ENCODE results near the gene VSTM5.

Gene VSTM5

DNA sequence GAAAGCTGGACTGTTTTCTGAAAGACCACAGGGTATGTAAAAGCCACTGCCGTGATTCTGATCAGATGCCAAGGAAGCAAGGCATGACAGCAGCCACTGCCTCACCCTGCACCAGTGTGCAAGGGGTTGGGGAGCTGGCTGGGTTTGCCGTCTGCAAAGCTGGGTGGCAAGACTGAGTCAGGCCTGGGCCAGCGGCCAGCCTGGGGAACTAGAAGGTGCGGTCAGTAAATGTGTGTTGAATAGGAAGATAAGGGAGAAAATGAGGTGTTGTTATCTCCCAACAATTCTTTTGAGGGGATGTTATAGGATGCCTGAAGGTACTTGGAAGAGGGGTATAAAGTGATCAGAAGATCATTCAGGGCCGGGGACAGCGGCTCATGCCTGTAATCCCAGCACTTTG, 8.0 kb downstream of the VSTM5 start:
- peak; percentile 75 for DNase-seq (ENCODE audit: low spot score)

DNA sequence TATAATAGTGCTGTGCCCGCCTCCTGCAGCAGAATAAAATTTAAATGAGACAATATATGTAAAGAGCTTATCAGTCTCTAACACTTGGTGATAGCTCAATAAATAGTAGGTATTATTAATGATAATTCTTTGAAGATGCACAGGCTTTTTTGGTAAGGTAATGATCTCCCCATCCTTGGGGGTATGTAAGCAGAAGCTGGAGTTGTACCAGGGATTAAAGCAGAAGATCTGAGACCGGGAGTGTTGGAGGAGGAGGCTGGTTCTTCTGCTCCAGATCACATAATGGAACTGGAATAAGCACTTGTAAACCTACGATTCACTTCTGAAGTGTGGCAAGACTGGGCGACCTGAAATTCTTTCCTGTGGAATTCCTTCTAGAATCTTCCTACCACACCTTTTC, 8.4 kb downstream of the VSTM5 start:
- DNase-seq (ENCODE audit: low spot score): no peak

DNA sequence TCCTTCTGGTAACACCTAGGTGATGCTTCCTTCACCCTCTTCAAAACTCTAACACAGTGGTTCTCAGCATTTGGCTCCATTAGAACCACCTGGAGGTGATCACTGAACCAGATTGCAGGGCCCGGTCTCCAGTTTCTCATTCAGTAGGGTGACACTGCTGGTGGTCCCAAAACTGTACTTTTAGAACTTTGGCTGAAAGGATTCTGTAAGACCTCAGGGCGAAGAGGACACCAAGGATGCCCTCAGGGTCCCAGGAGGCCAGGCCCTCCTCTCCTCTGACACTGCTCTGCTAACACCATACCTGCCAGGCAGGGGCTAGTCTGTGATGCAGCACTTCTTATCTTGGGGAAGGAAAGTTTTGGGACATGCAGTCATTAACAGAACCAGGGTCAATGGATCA, 9.0 kb downstream of the VSTM5 start:
- DNase-seq (ENCODE audit: low spot score): no peak

DNA sequence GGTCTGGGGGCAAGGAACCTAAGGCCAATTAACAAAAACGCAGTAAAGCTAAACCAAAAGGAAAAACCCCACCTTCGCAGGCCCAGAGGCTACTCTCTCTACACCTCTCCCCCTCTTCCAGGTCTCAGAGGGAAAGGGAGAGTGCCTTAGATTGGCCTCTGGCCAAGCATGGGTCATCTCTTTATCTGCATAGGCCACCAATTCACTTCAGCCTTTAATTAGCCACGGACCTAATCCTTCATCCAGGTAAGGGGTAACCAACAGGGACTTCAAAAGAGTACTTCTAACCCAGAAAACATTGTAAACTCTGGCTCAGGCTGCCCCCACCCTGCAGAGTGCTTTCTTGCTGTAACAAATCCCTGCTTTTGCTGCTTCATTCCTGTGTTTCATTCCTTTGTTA, 9.4 kb downstream of the VSTM5 start:
- no peak for DNase-seq (ENCODE audit: low spot score)

GRCh38 chr11:93840180-93840579, 10.2 kb downstream of the VSTM5 start:
- no peak for DNase-seq (ENCODE audit: low spot score)

DNA sequence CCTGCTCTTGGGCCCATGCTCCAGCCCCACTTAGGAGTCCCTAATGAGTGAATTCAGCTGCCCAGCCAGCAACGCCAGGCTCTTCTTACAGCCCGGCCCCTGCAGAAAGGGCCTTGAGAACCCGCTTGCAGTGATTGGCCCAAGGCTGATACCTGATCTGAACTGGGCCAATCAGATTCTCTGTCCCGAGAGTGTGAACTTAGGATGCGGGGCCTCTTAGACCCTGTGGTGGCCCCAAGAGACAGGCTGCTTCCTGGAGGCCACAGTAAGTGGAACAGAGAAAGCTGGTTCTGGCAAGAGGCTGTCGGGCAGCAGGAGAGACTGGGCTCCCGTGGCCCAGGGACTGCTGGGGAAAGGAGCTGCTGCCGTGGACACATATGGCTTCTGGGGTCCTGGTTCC, 11.5 kb downstream of the VSTM5 start:
- DNase-seq (ENCODE audit: low spot score): no peak

DNA sequence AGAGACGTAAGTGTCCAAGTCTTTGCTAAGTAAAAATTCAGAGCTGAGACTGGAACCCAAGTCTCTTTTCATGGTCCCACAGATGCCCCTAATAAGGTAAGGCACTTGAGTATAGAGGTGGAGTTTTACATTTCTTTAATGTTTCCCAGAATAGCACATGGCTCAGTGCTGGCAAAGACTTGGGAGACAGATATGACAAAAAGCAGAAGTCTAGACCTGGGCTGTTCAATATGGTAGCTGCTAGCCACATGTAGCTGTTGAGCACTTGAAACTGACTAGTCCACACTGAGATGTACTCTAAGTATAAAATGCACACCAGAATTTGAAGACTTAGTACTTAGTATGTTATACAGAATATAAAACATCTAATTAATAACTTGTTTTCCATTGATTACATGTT, 17.6 kb downstream of the VSTM5 start:
- no peak for DNase-seq (ENCODE audit: low spot score)

DNA sequence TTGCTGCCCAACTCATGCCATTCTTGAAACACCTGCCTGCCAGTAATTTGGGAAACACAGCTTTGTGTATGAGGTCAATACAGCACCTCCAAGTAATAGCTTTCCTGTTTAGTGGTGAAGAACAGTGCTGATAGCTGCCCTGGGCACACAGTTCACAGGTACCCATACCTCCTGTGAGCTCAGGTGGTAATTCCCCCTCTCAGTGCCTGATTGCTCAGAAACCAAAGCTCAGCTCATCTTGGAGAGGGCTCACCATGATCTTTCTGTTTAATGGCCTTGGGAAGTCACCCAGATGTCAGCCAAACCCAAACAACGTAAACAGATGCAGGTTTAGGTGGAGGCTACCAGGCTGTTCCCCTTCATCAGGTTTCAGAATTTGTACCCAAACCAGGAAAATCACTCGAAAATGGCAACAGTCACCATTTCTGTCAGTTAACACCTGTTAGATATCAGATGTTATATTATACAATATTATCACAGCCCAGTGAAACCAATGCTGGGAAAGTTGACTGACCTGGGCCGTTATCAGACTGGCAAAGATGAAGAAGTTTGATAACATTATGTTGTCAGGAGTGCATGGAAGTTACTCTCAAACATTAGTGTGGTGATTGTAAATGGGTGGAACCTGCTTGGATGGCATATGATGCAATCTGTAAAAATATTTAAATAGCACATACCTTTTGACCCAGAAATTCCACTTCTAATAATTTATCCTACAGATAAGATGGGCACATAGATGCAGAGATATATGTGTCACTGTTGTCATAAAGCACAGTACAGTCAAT, 18.9 kb downstream of the VSTM5 start:
- DNase-seq (ENCODE audit: low spot score): no peak

DNA sequence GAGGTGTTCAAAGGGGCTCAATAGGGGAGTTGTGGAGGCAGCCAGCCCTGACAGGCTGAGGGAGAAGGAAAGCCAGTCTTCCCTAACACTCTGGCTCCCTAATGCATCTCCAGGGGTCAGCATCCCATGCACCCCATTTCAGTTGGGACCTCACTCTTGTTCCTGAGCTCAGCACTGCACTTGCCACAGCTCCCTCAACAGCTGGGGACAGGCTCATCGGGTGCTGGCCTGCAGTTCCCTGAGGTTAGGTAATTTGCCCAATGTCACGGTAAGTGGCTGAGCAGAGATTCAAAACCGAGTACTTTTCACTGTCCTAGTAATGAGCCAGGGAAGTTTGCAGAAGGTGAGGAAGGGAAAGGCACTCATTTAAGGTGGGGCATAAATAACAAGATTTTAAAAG, 20.8 kb downstream of the VSTM5 start:
- DNase-seq (ENCODE audit: low spot score): no peak

- DNase-seq (ENCODE audit: low spot score): no peak
Measured at GRCh38 chr11:93827363-93827762, 23.1 kb downstream of the VSTM5 start.

DNA sequence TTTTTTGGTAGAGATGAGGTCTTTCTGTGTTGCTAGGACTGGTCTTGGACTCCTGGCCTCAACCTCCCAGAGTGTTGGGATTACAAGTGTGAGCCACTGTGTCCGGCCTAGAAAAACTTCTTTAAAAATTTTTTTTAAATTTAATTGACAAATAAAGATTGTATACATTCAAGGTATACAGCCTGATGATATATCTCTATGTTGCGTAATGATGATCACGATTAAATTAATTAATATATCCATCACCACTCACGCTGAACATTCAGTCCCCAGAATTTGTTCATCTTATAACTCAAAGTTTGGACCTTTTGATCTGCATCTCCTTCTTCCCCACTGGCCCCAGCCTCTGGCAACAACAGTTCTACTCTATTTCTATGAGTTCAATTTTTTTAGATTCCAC, 27.2 kb downstream of the VSTM5 start:
- DNase-seq (ENCODE audit: low spot score): no peak

- DNase-seq (ENCODE audit: low spot score): no peak
Measured at GRCh38 chr11:93822359-93822758, 28.1 kb downstream of the VSTM5 start.

- no peak for DNase-seq (ENCODE audit: low spot score)
Measured at GRCh38 chr11:93821617-93822016, 28.8 kb downstream of the VSTM5 start.

DNA sequence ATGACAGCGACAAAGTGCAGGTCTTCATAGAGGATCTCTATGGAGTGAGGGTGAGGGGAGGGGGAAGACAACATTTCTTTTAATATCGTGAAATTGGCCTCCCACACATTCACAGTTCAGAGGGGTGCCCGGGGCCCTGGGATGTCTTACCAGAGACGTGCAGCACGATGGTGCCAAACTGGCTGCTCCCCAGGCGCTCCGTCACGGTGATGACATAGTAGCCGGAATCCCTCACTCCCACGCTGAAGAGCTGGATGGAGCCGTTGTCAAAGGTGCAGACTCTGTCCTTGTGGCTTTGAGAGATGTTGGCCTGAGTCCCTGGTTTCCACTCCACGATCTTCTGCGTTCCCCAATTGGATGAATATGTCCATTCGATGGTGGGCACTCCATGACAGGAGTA, 29.6 kb downstream of the VSTM5 start:
- no peak for DNase-seq (ENCODE audit: low spot score)

- no peak for DNase-seq (ENCODE audit: low spot score)
Measured at GRCh38 chr11:93819966-93820695, 30.3 kb downstream of the VSTM5 start.

- DNase-seq (ENCODE audit: low spot score): no peak
Measured at GRCh38 chr11:93817426-93818348, 32.7 kb downstream of the VSTM5 start.

DNA sequence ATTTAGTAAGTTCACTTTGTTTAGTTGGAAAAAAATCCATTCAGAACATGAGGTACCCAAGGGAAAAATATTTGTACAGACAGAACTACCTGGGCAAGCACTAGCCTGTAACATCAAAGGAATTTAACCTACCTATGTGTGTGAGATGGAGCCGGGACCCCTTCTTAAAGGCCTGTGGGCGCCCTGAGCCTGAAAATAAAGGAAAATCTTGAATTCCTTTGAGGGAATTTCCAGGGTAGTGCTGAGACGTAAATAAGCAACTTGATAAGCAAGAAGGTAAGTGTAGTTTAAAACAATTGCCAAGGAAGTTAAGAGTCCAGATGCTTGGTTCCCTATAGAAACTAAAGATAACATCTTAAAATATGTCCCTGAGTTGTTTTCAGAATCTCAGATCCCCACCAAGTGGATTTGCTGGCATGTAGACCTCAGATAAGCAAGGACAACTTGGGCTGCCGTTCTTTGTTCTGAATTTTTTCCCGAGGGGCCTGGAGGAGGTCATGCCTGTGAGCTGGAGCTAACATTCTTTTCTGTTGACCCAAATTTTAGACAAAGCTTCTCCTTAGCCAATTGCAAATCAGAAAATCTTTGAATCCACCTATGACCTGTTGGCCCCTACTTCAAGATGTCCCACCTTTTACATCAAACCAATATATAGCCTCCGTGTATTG, 35.3 kb downstream of the VSTM5 start:
- DNase-seq (ENCODE audit: low spot score): no peak

- DNase-seq (ENCODE audit: low spot score): no peak
Measured at GRCh38 chr11:93813974-93814373, 36.4 kb downstream of the VSTM5 start.

- no peak for DNase-seq (ENCODE audit: low spot score)
Measured at GRCh38 chr11:93807980-93808379, 42.4 kb downstream of the VSTM5 start.

DNA sequence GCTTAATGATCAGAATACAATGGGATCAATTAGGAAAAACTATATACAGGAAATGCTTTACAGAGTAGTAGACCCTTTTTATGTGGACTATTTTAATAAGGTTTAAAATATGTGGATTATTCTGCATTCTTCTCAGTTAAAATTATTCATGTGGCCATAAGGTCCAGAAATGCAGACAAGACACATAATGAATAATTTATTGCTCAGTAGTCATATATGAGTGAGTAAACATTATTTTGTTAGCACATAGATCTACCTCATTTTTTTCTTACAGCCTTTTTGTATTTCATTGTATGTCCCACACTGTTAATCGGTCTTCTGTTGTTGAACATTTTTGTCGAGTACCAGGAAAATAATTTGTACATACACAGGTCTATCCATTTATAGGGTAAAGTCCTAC, 45.5 kb downstream of the VSTM5 start:
- no peak for DNase-seq (ENCODE audit: low spot score)

DNA sequence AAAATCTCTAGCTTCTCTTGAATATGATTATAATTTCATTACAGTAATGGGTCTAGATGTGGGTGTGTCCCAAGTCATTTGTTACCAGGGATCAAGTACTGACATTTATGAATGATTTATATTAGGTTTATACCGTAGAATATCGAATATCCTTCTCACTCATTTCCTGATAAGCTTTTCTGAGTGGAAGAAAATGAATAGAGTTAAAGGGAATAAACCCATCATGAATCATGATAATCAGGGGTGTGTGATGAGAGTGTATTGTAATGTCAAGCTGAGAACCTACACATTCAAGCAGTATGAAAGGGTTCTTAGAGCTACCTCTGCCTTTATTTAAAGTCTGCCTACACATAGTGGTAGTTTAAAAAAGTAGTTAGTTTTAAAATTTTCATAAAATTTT, 49.1 kb downstream of the VSTM5 start:
- no peak for DNase-seq (ENCODE audit: low spot score)

Data from AG20443 (cell line).